Measurements from ENCODE around the gene BMPR1A. TPM values are rescaled to one million over a fixed set of nuclear protein-coding genes. Genes with fewer than 3 reads are reported as not detected.
A peak's percentile ranks its signal among the peaks of the same experiment; 100 is the strongest.

Gene BMPR1A
- total and polyA plus RNA-seq, 12 donors: 4.4 to 55.9 (median 27.0) TPM

DNA sequence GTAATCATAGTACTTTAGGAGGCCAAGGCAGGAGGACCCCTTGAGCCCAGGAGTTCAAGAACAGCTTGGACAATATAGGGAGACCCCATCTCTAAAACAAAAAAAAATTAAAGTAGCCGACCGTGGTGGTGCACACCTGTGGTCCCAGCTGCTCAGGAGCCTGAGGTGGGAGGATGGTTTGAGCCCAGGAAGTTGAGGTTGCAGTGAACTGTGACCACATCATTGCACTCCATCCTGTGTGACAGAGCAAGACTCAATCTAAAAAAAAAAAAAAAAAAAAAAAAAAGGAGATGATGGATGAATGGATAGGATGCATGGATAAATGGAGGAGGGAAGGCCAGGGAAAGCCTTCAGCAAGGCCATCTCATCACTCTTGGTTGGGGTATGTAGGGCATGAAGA lies 33.4 kb upstream of the BMPR1A start:
- Histone ChIP-seq H3K4me3 (no peak overlapping the region), H3K27ac (no peak overlapping the region), H3K36me3 (replicated peaks in 1 of 2) (no peaks in the 10 kb centered on the region), H3K9me3 (replicated peaks in 1 of 3) (no peaks in the 10 kb centered on the region), H3K4me1 (replicated peaks in 1 of 2) (no peaks in the 10 kb centered on the region), H3K27me3 (no peaks in the 10 kb centered on the region)
- 78 to 91% (median 86%) methylated on average over 2 of the region's 2 CpGs for WGBS, 4 donors
- TF ChIP-seq, protein P1, sequence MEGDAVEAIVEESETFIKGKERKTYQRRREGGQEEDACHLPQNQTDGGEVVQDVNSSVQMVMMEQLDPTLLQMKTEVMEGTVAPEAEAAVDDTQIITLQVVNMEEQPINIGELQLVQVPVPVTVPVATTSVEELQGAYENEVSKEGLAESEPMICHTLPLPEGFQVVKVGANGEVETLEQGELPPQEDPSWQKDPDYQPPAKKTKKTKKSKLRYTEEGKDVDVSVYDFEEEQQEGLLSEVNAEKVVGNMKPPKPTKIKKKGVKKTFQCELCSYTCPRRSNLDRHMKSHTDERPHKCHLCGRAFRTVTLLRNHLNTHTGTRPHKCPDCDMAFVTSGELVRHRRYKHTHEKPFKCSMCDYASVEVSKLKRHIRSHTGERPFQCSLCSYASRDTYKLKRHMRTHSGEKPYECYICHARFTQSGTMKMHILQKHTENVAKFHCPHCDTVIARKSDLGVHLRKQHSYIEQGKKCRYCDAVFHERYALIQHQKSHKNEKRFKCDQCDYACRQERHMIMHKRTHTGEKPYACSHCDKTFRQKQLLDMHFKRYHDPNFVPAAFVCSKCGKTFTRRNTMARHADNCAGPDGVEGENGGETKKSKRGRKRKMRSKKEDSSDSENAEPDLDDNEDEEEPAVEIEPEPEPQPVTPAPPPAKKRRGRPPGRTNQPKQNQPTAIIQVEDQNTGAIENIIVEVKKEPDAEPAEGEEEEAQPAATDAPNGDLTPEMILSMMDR (IDR thresholded peaks at IDR 0.05): no peak
- TF ChIP-seq POLR2A (IDR thresholded peaks at IDR 0.05): no peak
- intact Hi-C loops (cut with DNase I): no loop called here
- no peak for DNase-seq

DNA sequence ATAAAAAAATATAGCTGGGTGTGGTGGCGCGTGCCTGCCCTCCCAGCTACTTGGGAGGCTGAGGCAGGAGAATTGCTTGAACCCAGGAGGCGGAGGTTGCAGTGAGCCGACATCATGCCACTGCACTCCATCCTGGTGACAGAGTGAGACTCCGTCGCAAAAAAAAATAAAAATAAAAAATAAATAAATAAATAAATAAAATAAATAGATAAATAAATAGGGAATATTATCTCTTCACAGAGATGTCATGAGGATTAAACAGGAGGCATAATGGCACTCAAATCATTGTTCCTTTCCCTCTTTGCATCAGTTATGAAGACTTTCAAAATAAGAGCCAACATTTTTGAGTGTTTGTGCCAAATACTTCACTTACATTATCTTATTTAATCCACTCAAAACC lies 32.0 kb upstream of the BMPR1A start:
- H3K4me1 ChIP-seq (replicated peaks in 1 of 2): no peaks in the 10 kb centered on the region
- H3K36me3 ChIP-seq (replicated peaks in 1 of 2): no peaks in the 10 kb centered on the region
- TF ChIP-seq, protein P1 (IDR thresholded peaks at IDR 0.05): no peak
- no peak for TF ChIP-seq POLR2A (IDR thresholded peaks at IDR 0.05)
- DNase-seq: no peak
- intact Hi-C loops (cut with DNase I): no loop called here
- 94 to 98% (median 96%) methylated on average over 6 of the region's 6 CpGs for WGBS, 4 donors
- no peaks in the 10 kb centered on the region for H3K27me3 ChIP-seq
- no peak overlapping the region for H3K27ac ChIP-seq
- H3K9me3 ChIP-seq (replicated peaks in 1 of 3): no peaks in the 10 kb centered on the region
- no peak overlapping the region for H3K4me3 ChIP-seq

DNA sequence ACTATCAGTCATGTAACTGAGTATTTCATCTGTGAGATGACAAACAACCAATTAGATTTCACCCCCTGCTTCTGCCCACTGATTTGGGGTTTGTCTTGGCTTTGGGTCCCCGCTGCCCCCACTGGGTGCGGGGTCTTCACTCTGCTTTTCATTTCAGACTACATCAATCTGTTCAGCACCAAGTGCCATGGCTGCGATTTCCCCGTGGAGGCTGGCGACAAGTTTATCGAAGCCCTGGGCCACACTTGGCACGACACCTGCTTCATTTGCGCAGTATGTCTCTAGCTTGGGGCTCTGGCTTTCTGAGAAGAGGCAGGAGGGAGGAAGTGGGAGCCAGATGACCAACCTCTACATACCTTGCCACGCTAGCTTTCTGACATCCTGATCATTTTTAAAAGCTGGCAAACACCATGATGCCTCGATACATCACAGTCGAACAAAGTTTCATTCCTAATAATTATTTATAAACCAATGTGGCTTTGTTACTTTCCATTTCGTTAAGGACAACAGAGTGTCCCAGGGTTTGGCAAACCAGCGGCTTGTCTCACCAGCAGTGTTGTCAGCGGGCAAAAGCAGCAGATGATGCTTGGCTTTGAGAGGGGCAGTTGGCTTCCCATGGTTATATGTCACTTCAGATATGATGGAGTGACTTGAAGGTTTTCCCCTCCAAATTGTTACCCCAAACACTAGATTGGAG lies 30.3 kb upstream of the BMPR1A start:
- Histone ChIP-seq H3K27me3 (no peaks in the 10 kb centered on the region), H3K9me3 (replicated peaks in 1 of 3) (no peaks in the 10 kb centered on the region), H3K27ac (no peak overlapping the region), H3K4me1 (replicated peaks in 1 of 2) (no peaks in the 10 kb centered on the region), H3K4me3 (no peak overlapping the region), H3K36me3 (replicated peaks in 1 of 2) (no peaks in the 10 kb centered on the region)
- intact Hi-C loops (cut with DNase I): no loop called here
- DNase-seq: peak in 1 of 7 donors; percentile 37
- WGBS, 4 donors: 90 to 94% (median 93%) methylated on average over 14 of the region's 14 CpGs
- TF ChIP-seq POLR2A (IDR thresholded peaks at IDR 0.05): no peak
- TF ChIP-seq, protein P1 (IDR thresholded peaks at IDR 0.05): no peak

DNA sequence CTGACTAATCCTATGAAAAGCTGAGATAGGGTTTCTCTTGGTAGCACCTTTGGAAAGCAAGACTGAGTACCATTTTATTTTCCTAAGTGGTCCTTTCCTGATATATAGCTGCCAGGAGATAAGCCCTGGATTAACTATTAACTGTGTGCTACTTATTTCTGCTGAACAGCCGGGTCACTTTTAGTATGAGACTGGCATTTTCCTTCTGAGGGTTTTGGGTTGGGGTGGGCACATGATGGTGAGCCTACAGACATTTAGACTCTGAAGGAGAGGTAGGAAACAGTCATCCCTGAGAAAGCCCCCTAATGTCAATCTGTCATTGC lies 29.8 kb upstream of the BMPR1A start:
- Histone ChIP-seq H3K4me1 (replicated peaks in 1 of 2) (no peaks in the 10 kb centered on the region), H3K27ac (no peak overlapping the region), H3K4me3 (no peak overlapping the region), H3K36me3 (replicated peaks in 1 of 2) (no peaks in the 10 kb centered on the region), H3K27me3 (no peaks in the 10 kb centered on the region), H3K9me3 (replicated peaks in 1 of 3) (no peaks in the 10 kb centered on the region)
- DNase-seq: no peak
- no peak for TF ChIP-seq POLR2A (IDR thresholded peaks at IDR 0.05)
- TF ChIP-seq, protein P1 (IDR thresholded peaks at IDR 0.05): no peak
- intact Hi-C loops (cut with DNase I): no loop called here
- WGBS, 4 donors: 71 to 100% (median 80%) methylated on average over 1 of the region's 1 CpG
